ES-I3 (cell line): ENCODE data around the gene KRT23.

ENCODE experiments used
- H3K36me3 ChIP-seq: 2 replicates; pipeline ENCODE4 v1.6.1; 2013; ENCODE audit warnings: mild to moderate bottlenecking, low read length, control low read depth, moderate library complexity; ENCODE audit not compliant: insufficient read depth
- H3K4me1 ChIP-seq: 2 replicates; pipeline ENCODE4 v1.6.1; 2013; ENCODE audit warnings: mild to moderate bottlenecking, control low read depth, low read length; ENCODE audit not compliant: insufficient read depth
- H3K9ac ChIP-seq: 2 replicates; pipeline ENCODE4 v1.6.1; 2013; ENCODE audit warnings: low read depth, mild to moderate bottlenecking, low read length, moderate library complexity
- H3K9me3 ChIP-seq: 2 replicates; pipeline ENCODE4 v1.6.1; 2013; ENCODE audit warnings: mild to moderate bottlenecking, low read length, moderate library complexity; ENCODE audit not compliant: control insufficient read depth, insufficient read depth

The KRT23 gene

DNA sequence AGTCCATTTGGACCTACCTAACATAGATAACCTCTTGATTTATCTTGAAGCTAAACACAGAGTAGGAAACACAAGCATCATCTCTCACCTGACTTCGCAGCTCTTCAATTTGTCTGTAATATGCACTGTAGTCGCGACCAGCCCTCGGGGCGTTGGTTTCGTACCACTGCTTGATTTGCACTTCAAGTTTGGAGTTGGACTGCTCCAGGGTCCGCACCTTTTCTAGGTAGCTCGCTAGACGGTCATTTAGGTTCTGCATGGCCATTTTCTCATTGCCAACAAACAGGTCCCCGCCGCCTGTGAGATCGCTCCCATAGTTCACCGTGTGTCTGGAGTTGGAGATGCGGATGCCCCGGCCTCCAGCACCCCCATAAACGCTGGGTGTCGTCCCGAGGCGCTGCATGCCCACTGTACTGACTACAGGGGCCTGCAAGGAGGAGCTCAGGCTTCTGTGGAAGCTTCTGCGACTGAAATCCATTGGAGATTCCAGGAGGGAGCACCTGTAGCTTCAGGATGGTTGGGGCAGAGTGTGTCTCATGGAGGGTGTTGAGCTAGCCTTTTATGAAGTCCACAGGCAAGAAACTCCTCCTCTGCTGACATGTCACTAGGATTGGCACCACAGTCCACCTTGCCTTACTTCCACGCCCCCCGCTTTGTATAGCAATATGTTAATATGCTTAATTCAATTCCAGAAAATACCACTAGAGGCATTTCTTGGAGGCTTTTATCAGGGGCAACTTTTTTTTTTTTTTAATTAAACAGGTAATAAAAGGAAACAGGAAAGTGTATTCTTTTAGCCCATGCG lies 52.5 kb downstream of the KRT23 start, which contains the start of gene KRT20:
TSS of gene KRT20 (minus strand) at position 535 of the 805 bp plus-strand sequence. CDS start at position 478, 57 bp downstream.
- Histone ChIP-seq H3K9ac (no peak within 1 kb of the TSS), H3K36me3 (no peaks in the 10 kb centered on the region), H3K9me3 (no peaks in the 10 kb centered on the region), H3K4me1 (no peaks in the 10 kb centered on the region)

DNA sequence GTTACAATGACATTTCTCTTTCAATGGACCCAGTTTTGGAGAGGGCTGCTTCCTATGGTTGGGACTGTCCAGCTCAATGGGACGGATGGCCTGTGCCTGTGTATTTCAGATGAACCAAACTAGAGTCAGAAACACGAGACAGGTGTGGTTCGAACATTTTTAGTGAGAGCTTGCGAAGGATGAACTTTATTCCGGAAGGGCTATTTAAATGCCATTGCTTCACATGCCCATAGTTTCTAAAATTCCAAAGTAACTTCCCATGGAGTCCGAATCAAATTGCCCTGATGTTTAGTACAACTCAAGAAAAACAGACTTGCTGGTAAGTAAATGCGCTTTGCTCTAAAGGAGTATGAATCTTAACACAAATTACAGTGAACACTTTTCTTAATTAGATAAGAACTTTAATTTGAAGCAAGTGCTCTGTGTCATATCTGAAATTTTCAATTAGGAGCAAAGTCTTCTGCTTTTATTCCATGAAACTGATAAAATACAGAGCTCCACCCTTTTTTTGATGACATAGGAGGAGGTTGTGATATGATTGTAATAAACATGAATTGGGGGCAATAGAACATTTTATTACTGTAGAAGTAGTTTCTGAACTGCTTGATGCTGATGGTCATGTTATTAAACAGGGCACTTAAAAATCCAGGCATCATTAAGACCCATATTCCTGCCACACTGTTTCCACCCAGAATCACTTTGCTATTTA lies 53.7 kb downstream of the KRT23 start:
- Histone ChIP-seq H3K4me1 (no peaks in the 10 kb centered on the region), H3K9ac (no peak overlapping the region), H3K36me3 (no peaks in the 10 kb centered on the region), H3K9me3 (no peaks in the 10 kb centered on the region)

DNA sequence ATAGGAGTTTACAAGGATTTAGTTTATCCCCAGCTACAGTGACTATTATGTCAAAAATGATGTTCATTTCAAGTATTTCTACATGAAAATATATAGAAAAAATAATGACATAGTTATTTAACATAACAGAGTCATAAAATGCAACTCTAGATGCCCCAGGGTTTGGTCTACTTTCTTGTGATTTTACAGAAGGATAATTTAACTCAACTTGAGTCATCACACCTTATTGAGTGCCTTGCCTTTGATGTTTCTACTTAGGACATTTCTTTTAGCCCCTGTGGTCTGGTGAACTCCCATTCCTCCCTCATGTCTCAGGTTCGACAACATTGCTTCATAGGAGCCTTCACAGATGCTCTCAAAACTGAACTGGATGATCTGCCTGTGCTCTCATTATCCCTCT lies 54.4 kb downstream of the KRT23 start:
- no peaks in the 10 kb centered on the region for H3K36me3 ChIP-seq
- H3K9me3 ChIP-seq: no peaks in the 10 kb centered on the region
- no peaks in the 10 kb centered on the region for H3K4me1 ChIP-seq
- no peak overlapping the region for H3K9ac ChIP-seq

DNA sequence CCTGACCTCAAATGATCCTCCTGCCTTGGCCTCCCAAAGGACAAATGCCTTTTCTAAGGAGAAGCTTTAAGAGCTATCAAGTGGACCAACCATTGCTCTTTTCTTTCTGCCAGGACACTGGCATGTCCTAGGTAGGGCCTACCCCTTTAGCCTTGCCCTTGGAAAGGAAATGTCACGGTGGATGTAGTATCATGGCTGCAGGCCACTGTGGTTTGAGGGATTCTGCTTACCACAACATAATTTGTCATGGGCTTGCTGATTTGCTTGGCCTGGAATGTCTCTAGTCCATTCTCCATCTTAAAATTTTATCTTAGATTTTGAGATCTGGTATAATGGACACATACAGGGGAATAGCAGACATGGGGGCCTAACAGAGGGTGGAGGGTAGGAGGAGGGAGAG lies 58.4 kb downstream of the KRT23 start:
- Histone ChIP-seq H3K9ac (no peak overlapping the region), H3K9me3 (peaks cover 6% of the 10 kb centered on the region; the same call in 1 of the 2 replicates)

DNA sequence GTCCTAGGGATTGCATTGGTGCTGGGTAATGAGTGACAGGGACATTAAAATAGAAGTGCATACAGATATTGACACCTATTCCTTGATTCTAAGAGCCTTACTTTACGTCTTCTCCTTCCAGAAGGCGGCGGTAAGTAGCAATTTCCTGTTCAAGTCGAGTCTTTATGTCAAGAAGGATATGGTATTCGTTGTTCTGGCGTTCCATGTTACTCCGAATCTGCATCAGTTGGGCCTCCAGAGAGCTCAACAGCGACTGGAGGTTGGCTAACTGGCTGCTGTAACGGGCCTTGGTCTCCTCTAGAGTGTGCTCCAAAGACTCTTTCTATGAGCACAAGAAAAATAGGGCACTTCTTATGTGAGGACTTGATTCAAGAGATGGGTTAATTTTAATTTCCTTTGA lies 59.4 kb downstream of the KRT23 start:
- peaks cover 6% of the 10 kb centered on the region; the same call in 1 of the 2 replicates for H3K9me3 ChIP-seq
- no peak overlapping the region for H3K9ac ChIP-seq
- H3K36me3 ChIP-seq: no peaks in the 10 kb centered on the region
- peaks cover 11% of the 10 kb centered on the region for H3K4me1 ChIP-seq

More for the DNA sequence above, 58.4 kb downstream of the KRT23 start:
- Histone ChIP-seq H3K4me1 (peaks cover 2% of the 10 kb centered on the region), H3K36me3 (no peaks in the 10 kb centered on the region)

DNA sequence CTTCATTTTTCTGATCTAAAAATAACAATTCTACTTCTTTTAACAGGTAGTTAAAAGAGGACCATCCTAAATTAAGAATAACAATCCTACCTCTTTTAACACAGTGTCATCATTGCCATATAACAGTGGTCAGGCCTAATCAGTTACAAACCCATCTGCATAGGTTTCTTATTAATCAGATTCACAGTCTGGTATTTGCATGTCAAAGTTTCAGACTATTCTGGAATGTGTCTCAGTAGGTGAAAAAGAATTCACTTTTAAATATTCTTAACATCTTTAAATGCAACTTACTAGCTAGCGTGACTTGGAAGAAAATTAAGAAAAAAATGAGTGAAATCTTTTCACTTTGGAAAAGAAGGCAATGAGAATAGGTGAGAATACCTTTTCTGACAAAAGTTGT lies 63.6 kb downstream of the KRT23 start:
- no peaks in the 10 kb centered on the region for H3K36me3 ChIP-seq
- H3K9ac ChIP-seq: no peak overlapping the region
- peaks cover 14% of the 10 kb centered on the region for H3K4me1 ChIP-seq
- H3K9me3 ChIP-seq: peaks cover 6% of the 10 kb centered on the region; the same call in 1 of the 2 replicates

DNA sequence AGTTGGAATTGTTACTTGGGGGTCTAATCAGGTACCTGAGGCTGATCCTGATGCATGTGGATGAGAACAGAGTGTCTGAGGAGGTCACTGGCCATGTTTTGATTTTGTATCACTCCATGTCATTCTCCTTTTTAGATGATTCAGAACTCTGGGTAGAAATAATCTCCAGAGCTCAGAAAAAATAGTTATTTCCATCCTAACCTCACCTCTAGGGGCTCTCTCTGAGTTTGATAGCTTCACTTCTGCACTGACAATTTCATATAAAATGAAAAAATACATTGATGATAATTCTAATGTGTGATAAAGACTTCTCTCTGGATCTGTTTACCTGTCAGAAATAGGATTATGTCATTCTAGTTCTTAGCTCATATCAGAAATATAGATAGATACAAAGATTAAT lies 64.2 kb downstream of the KRT23 start:
- Histone ChIP-seq H3K9me3 (peaks cover 6% of the 10 kb centered on the region; the same call in 1 of the 2 replicates), H3K9ac (no peak overlapping the region), H3K36me3 (no peaks in the 10 kb centered on the region), H3K4me1 (peaks cover 14% of the 10 kb centered on the region)
